ENCODE data around the gene INF2.

GRCh38 chr14:104734991-104735779, 45.8 kb downstream of the INF2 start:
- no peak for TF ChIP-seq POLR2AphosphoS5 (IDR thresholded peaks at IDR 0.05)
- TF ChIP-seq, protein P1, sequence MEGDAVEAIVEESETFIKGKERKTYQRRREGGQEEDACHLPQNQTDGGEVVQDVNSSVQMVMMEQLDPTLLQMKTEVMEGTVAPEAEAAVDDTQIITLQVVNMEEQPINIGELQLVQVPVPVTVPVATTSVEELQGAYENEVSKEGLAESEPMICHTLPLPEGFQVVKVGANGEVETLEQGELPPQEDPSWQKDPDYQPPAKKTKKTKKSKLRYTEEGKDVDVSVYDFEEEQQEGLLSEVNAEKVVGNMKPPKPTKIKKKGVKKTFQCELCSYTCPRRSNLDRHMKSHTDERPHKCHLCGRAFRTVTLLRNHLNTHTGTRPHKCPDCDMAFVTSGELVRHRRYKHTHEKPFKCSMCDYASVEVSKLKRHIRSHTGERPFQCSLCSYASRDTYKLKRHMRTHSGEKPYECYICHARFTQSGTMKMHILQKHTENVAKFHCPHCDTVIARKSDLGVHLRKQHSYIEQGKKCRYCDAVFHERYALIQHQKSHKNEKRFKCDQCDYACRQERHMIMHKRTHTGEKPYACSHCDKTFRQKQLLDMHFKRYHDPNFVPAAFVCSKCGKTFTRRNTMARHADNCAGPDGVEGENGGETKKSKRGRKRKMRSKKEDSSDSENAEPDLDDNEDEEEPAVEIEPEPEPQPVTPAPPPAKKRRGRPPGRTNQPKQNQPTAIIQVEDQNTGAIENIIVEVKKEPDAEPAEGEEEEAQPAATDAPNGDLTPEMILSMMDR (IDR thresholded peaks at IDR 0.05): no peak

All from prostate gland (tissue), 2 donors.